Measurements from ENCODE around the gene CBY1. TPM values are rescaled to one million over a fixed set of nuclear protein-coding genes. Genes with fewer than 3 reads are reported as not detected.
"Not testable (repeated sequence)": the region's sequence is repeated elsewhere in the genome, so short reads cannot be mapped to it uniquely, and the experiment has no call there.

Gene CBY1
- polyA plus RNA-seq, 4 donors: 17.3 to 39.4 (median 31.9) TPM

- no peak for FAIRE-seq
Observed at GRCh38 chr22:38614332-38615063, 41.9 kb upstream of the CBY1 start.

GRCh38 chr22:38615064-38615405 lies 41.4 kb upstream of the CBY1 start:
- not testable (repeated sequence) for DNase-seq; H3K36me3 ChIP-seq (ENCODE audit: control insufficient read depth in 3 of 3, insufficient read depth in 2 of 3, low read depth in 1 of 3, low read length in 3 of 3); H3K27ac ChIP-seq (ENCODE audit: low read depth in 1 of 3, low read length in 2 of 3); H3K4me3 ChIP-seq (ENCODE audit: low read depth in 1 of 3, low read length in 3 of 3); FAIRE-seq; H3K27me3 ChIP-seq (ENCODE audit: control insufficient read depth in 3 of 3, insufficient read depth in 3 of 3, low read length in 3 of 3); H3K4me1 ChIP-seq (ENCODE audit: control insufficient read depth in 3 of 3, insufficient read depth in 2 of 3, low read depth in 1 of 3, low read length in 2 of 3)
- peaks cover 0 to 19% of the 10 kb centered on the region in 2 donors for H3K9me3 ChIP-seq (ENCODE audit: control insufficient read depth in 2 of 2, insufficient read depth in 1 of 2, low read depth in 1 of 2, low read length in 1 of 2)
- 62 to 82% (median 69%) methylated on average over 9 of the region's 9 CpGs for WGBS, 3 donors

More at GRCh38 chr22:38614332-38615063, 41.9 kb upstream of the CBY1 start:
- Histone ChIP-seq H3K36me3 (ENCODE audit: control insufficient read depth in 3 of 3, insufficient read depth in 2 of 3, low read depth in 1 of 3, low read length in 3 of 3) (peaks cover 0 to 9% (median 0%) of the 10 kb centered on the region in 3 donors), H3K4me3 (ENCODE audit: low read depth in 1 of 3, low read length in 3 of 3) (no peak overlapping the region), H3K27ac (ENCODE audit: low read depth in 1 of 3, low read length in 2 of 3) (no peak overlapping the region), H3K27me3 (ENCODE audit: control insufficient read depth in 3 of 3, insufficient read depth in 3 of 3, low read length in 3 of 3) (no peaks in the 10 kb centered on the region), H3K4me1 (ENCODE audit: control insufficient read depth in 3 of 3, insufficient read depth in 2 of 3, low read depth in 1 of 3, low read length in 2 of 3) (no peaks in the 10 kb centered on the region), H3K9me3 (ENCODE audit: control insufficient read depth in 2 of 2, insufficient read depth in 1 of 2, low read depth in 1 of 2, low read length in 1 of 2) (peaks cover 0 to 19% of the 10 kb centered on the region in 2 donors)
- 50 to 67% (median 59%) methylated on average over 4 of the region's 4 CpGs for WGBS, 3 donors
- no peak for DNase-seq

GRCh38 chr22:38618258-38618657 lies 38.2 kb upstream of the CBY1 start:
- H3K27me3 ChIP-seq (ENCODE audit: control insufficient read depth in 3 of 3, insufficient read depth in 3 of 3, low read length in 3 of 3): no peaks in the 10 kb centered on the region
- FAIRE-seq (no peak), DNase-seq (no peak)
- WGBS, 3 donors: 90 to 100% (median 96%) methylated on average over 1 of the region's 1 CpG
- no peak overlapping the region for H3K27ac ChIP-seq (ENCODE audit: low read depth in 1 of 3, low read length in 2 of 3)
- H3K4me3 ChIP-seq (ENCODE audit: low read depth in 1 of 3, low read length in 3 of 3): no peak overlapping the region
- peaks cover 0 to 19% of the 10 kb centered on the region in 2 donors for H3K9me3 ChIP-seq (ENCODE audit: control insufficient read depth in 2 of 2, insufficient read depth in 1 of 2, low read depth in 1 of 2, low read length in 1 of 2)
- no peaks in the 10 kb centered on the region for H3K4me1 ChIP-seq (ENCODE audit: control insufficient read depth in 3 of 3, insufficient read depth in 2 of 3, low read depth in 1 of 3, low read length in 2 of 3)
- H3K36me3 ChIP-seq (ENCODE audit: control insufficient read depth in 3 of 3, insufficient read depth in 2 of 3, low read depth in 1 of 3, low read length in 3 of 3): peaks cover 0 to 9% (median 0%) of the 10 kb centered on the region in 3 donors

GRCh38 chr22:38618682-38619081 lies 37.8 kb upstream of the CBY1 start:
- Histone ChIP-seq H3K36me3 (ENCODE audit: control insufficient read depth in 3 of 3, insufficient read depth in 2 of 3, low read depth in 1 of 3, low read length in 3 of 3) (peaks cover 0 to 9% (median 0%) of the 10 kb centered on the region in 3 donors), H3K4me1 (ENCODE audit: control insufficient read depth in 3 of 3, insufficient read depth in 2 of 3, low read depth in 1 of 3, low read length in 2 of 3) (no peaks in the 10 kb centered on the region), H3K4me3 (ENCODE audit: low read depth in 1 of 3, low read length in 3 of 3) (no peak overlapping the region), H3K9me3 (ENCODE audit: control insufficient read depth in 2 of 2, insufficient read depth in 1 of 2, low read depth in 1 of 2, low read length in 1 of 2) (peaks cover 0 to 19% of the 10 kb centered on the region in 2 donors), H3K27ac (ENCODE audit: low read depth in 1 of 3, low read length in 2 of 3) (no peak overlapping the region), H3K27me3 (ENCODE audit: control insufficient read depth in 3 of 3, insufficient read depth in 3 of 3, low read length in 3 of 3) (no peaks in the 10 kb centered on the region)
- FAIRE-seq: no peak
- no peak for DNase-seq
- 95 to 96% (median 96%) methylated on average over 2 of the region's 2 CpGs for WGBS, 3 donors

GRCh38 chr22:38623351-38623750 lies 33.1 kb upstream of the CBY1 start:
- no peaks in the 10 kb centered on the region for H3K27me3 ChIP-seq (ENCODE audit: control insufficient read depth in 3 of 3, insufficient read depth in 3 of 3, low read length in 3 of 3)
- peaks cover 0 to 10% of the 10 kb centered on the region in 2 donors for H3K9me3 ChIP-seq (ENCODE audit: control insufficient read depth in 2 of 2, insufficient read depth in 1 of 2, low read depth in 1 of 2, low read length in 1 of 2)
- peaks cover 0 to 6% (median 0%) of the 10 kb centered on the region in 3 donors for H3K36me3 ChIP-seq (ENCODE audit: control insufficient read depth in 3 of 3, insufficient read depth in 2 of 3, low read depth in 1 of 3, low read length in 3 of 3)
- WGBS, 3 donors: 49 to 68% (median 56%) methylated on average over 4 of the region's 4 CpGs
- FAIRE-seq (no peak), DNase-seq (no peak)
- H3K27ac ChIP-seq (ENCODE audit: low read depth in 1 of 3, low read length in 2 of 3): no peak overlapping the region
- H3K4me3 ChIP-seq (ENCODE audit: low read depth in 1 of 3, low read length in 3 of 3): no peak overlapping the region
- no peaks in the 10 kb centered on the region for H3K4me1 ChIP-seq (ENCODE audit: control insufficient read depth in 3 of 3, insufficient read depth in 2 of 3, low read depth in 1 of 3, low read length in 2 of 3)

- H3K27ac ChIP-seq (ENCODE audit: low read depth in 1 of 3, low read length in 2 of 3): no peak overlapping the region
- H3K36me3 ChIP-seq (ENCODE audit: control insufficient read depth in 3 of 3, insufficient read depth in 2 of 3, low read depth in 1 of 3, low read length in 3 of 3): peaks cover 0 to 10% (median 0%) of the 10 kb centered on the region in 3 donors
- H3K4me3 ChIP-seq (ENCODE audit: low read depth in 1 of 3, low read length in 3 of 3): no peak overlapping the region
- FAIRE-seq: no peak
- no peaks in the 10 kb centered on the region for H3K27me3 ChIP-seq (ENCODE audit: control insufficient read depth in 3 of 3, insufficient read depth in 3 of 3, low read length in 3 of 3)
- no peaks in the 10 kb centered on the region for H3K9me3 ChIP-seq (ENCODE audit: control insufficient read depth in 2 of 2, insufficient read depth in 1 of 2, low read depth in 1 of 2, low read length in 1 of 2)
- H3K4me1 ChIP-seq (ENCODE audit: control insufficient read depth in 3 of 3, insufficient read depth in 2 of 3, low read depth in 1 of 3, low read length in 2 of 3): no peaks in the 10 kb centered on the region
- no peak for DNase-seq
- 86 to 88% (median 87%) methylated on average over 5 of the region's 5 CpGs for WGBS, 3 donors
Observed at GRCh38 chr22:38628444-38628843, 28.0 kb upstream of the CBY1 start.

GRCh38 chr22:38629108-38629507 lies 27.3 kb upstream of the CBY1 start:
- Histone ChIP-seq H3K27ac (ENCODE audit: low read depth in 1 of 3, low read length in 2 of 3) (no peak overlapping the region), H3K36me3 (ENCODE audit: control insufficient read depth in 3 of 3, insufficient read depth in 2 of 3, low read depth in 1 of 3, low read length in 3 of 3) (peaks cover 0 to 11% (median 0%) of the 10 kb centered on the region in 3 donors), H3K9me3 (ENCODE audit: control insufficient read depth in 2 of 2, insufficient read depth in 1 of 2, low read depth in 1 of 2, low read length in 1 of 2) (no peaks in the 10 kb centered on the region), H3K4me3 (ENCODE audit: low read depth in 1 of 3, low read length in 3 of 3) (no peak overlapping the region), H3K4me1 (ENCODE audit: control insufficient read depth in 3 of 3, insufficient read depth in 2 of 3, low read depth in 1 of 3, low read length in 2 of 3) (no peaks in the 10 kb centered on the region), H3K27me3 (ENCODE audit: control insufficient read depth in 3 of 3, insufficient read depth in 3 of 3, low read length in 3 of 3) (no peaks in the 10 kb centered on the region)
- 79 to 88% (median 82%) methylated on average over 4 of the region's 4 CpGs for WGBS, 3 donors
- FAIRE-seq (no peak), DNase-seq (no peak)

- FAIRE-seq: no peak
- H3K36me3 ChIP-seq (ENCODE audit: control insufficient read depth in 3 of 3, insufficient read depth in 2 of 3, low read depth in 1 of 3, low read length in 3 of 3): peaks cover 0 to 22% (median 0%) of the 10 kb centered on the region in 3 donors
- H3K9me3 ChIP-seq (ENCODE audit: control insufficient read depth in 2 of 2, insufficient read depth in 1 of 2, low read depth in 1 of 2, low read length in 1 of 2): no peaks in the 10 kb centered on the region
- WGBS, 3 donors: 81 to 84% (median 84%) methylated on average over 9 of the region's 9 CpGs
- H3K4me3 ChIP-seq (ENCODE audit: low read depth in 1 of 3, low read length in 3 of 3): no peak overlapping the region
- H3K4me1 ChIP-seq (ENCODE audit: control insufficient read depth in 3 of 3, insufficient read depth in 2 of 3, low read depth in 1 of 3, low read length in 2 of 3): no peaks in the 10 kb centered on the region
- H3K27me3 ChIP-seq (ENCODE audit: control insufficient read depth in 3 of 3, insufficient read depth in 3 of 3, low read length in 3 of 3): no peaks in the 10 kb centered on the region
- no peak for DNase-seq
- H3K27ac ChIP-seq (ENCODE audit: low read depth in 1 of 3, low read length in 2 of 3): no peak overlapping the region
Observed at GRCh38 chr22:38631724-38632123, 24.7 kb upstream of the CBY1 start.

GRCh38 chr22:38632528-38632927 lies 23.9 kb upstream of the CBY1 start:
- H3K9me3 ChIP-seq (ENCODE audit: control insufficient read depth in 2 of 2, insufficient read depth in 1 of 2, low read depth in 1 of 2, low read length in 1 of 2): no peaks in the 10 kb centered on the region
- peaks cover 0 to 22% (median 0%) of the 10 kb centered on the region in 3 donors for H3K36me3 ChIP-seq (ENCODE audit: control insufficient read depth in 3 of 3, insufficient read depth in 2 of 3, low read depth in 1 of 3, low read length in 3 of 3)
- FAIRE-seq (no peak), DNase-seq (no peak)
- no peaks in the 10 kb centered on the region for H3K27me3 ChIP-seq (ENCODE audit: control insufficient read depth in 3 of 3, insufficient read depth in 3 of 3, low read length in 3 of 3)
- WGBS, 3 donors: 34 to 76% (median 55%) methylated on average over 3 of the region's 3 CpGs
- H3K4me3 ChIP-seq (ENCODE audit: low read depth in 1 of 3, low read length in 3 of 3): no peak overlapping the region
- H3K4me1 ChIP-seq (ENCODE audit: control insufficient read depth in 3 of 3, insufficient read depth in 2 of 3, low read depth in 1 of 3, low read length in 2 of 3): no peaks in the 10 kb centered on the region
- no peak overlapping the region for H3K27ac ChIP-seq (ENCODE audit: low read depth in 1 of 3, low read length in 2 of 3)
